Myocyte (in vitro differentiated cells): ENCODE measurements around the gene ANKLE1. TPM values are rescaled to one million over a fixed set of nuclear protein-coding genes. Genes with fewer than 3 reads are reported as not detected.

Experiments used
- DNase-seq: peaks from one replicate; pipeline ENCODE4 v3.0.0-alpha.2; 2012; ENCODE audit warnings: low read depth
- total RNA-seq: library from RNA; depleted of rRNA; stranded (reverse); fragments of >200 nt; gene quantifications from 2 replicates; pipeline ENCODE4 v1.2.3, GENCODE V29; 2014

Gene ANKLE1
- total RNA-seq, 1 donor from 2014 or later = 0.27 TPM

GRCh38 chr19:17305517-17306284, 24.0 kb downstream of the ANKLE1 start, which contains the start of gene MRPL34:
TSS of gene MRPL34 (plus strand) at chr19:17305872. CDS start at chr19:17305893, 21 bp downstream.
- peak; percentile 99 for DNase-seq

- no peak for DNase-seq
These were observed 24.6 kb downstream of the ANKLE1 start for GRCh38 chr19:17306285-17306714.

GRCh38 chr19:17307876-17308377, 26.2 kb downstream of the ANKLE1 start:
- no peak for DNase-seq

- peak; percentile 100 for DNase-seq
These were observed 27.7 kb downstream of the ANKLE1 start, which contains the start of gene DDA1 for GRCh38 chr19:17309198-17309964. TSS of gene DDA1 (plus strand) at chr19:17309563. CDS start at chr19:17309655, 92 bp downstream.

GRCh38 chr19:17309965-17310461, 28.3 kb downstream of the ANKLE1 start:
- no peak for DNase-seq

GRCh38 chr19:17311455-17312188, 29.9 kb downstream of the ANKLE1 start:
- DNase-seq = peak; percentile 48

- DNase-seq = no peak
These were observed 30.8 kb downstream of the ANKLE1 start for GRCh38 chr19:17312189-17313113.

- DNase-seq = no peak
These were observed 32.4 kb downstream of the ANKLE1 start for GRCh38 chr19:17314007-17314593.

- no peak for DNase-seq
These were observed 37.3 kb downstream of the ANKLE1 start for GRCh38 chr19:17318966-17319365.

GRCh38 chr19:17319473-17320238, 38.0 kb downstream of the ANKLE1 start:
- no peak for DNase-seq

- DNase-seq = no peak
These were observed 38.7 kb downstream of the ANKLE1 start for GRCh38 chr19:17320435-17320834.

GRCh38 chr19:17321655-17322489, 40.2 kb downstream of the ANKLE1 start:
- no peak for DNase-seq

GRCh38 chr19:17322854-17323253, 41.2 kb downstream of the ANKLE1 start:
- no peak for DNase-seq

GRCh38 chr19:17323300-17323963, 41.7 kb downstream of the ANKLE1 start:
- no peak for DNase-seq

GRCh38 chr19:17323964-17324332, 42.2 kb downstream of the ANKLE1 start:
- no peak for DNase-seq

GRCh38 chr19:17324357-17325114, 42.8 kb downstream of the ANKLE1 start:
- DNase-seq = no peak

GRCh38 chr19:17325133-17325532, 43.4 kb downstream of the ANKLE1 start:
- DNase-seq = no peak
